GM19099 (cell line): ENCODE results near the gene SEM1.

Experiments used
- POLR2A ChIP-seq: IDR thresholded peaks from 3 replicates; pipeline ENCODE4 v1.6.1; 2011; ENCODE audit warnings: low read depth; ENCODE audit not compliant: insufficient read length; ENCODE audit errors: extremely low read depth

SEM1 gene

DNA sequence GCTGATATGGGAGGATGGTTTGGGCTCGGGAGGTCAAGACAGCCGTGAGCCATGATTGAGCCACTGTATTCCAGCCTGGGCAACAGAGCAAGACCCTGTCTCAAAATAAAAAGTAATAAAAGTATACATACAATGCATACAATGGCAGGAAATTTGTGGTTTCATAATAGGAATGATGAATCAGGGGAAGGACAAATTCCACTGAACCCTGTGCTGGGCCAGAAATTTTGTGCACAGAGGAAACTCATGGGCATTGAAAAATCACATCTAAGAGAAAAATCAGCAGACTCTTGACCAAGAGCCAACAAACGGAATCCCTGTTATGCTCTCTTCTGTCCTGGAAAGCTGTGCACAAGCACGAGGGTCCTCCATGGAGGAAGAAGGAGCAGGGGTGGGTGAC lies 35.1 kb downstream of the SEM1 start:
- no peak for TF ChIP-seq POLR2A

DNA sequence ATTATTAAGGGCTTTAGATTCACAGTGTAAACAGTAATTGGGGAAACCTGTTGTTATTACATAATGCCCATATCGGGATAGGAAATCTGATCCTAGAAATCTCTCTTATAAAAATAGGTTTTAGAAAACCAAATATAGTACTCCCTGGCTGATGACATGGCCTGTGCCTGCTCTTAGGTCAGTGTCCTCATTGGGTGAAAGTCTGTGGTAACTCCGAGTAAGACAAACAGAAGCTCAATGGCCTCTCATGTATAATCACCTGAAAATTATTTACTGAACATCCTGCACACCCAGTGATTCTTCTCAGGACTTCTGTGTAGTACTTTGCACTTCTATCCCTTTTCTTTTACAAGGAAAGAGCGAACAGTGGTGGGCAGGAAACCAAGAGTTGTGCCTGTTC lies 37.8 kb downstream of the SEM1 start:
- TF ChIP-seq POLR2A: no peak

- no peak for TF ChIP-seq POLR2A
Observed at GRCh38 chr7:96670338-96671289, 39.0 kb downstream of the SEM1 start.

GRCh38 chr7:96669812-96670211 lies 39.8 kb downstream of the SEM1 start:
- no peak for TF ChIP-seq POLR2A

- TF ChIP-seq POLR2A: no peak
Observed at GRCh38 chr7:96667026-96667425, 42.6 kb downstream of the SEM1 start.

DNA sequence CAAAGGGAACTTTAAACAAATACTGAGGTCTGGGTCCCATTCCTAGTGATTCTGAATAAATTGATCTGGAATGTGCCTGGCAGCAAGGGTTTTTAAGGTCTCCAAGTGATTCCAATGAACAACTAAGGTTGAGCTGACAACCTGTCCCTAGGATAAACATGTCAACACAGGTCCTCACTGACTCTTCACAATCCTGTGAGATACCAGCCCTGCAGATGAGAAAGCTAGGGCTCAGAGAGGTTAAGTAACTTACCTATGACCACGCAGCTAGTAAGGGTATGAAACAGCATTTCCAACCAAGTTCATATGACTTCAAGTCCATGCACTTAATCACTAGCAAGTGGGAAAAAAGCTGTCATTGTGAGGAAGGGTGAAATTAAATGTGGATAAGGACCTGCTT lies 44.0 kb downstream of the SEM1 start:
- no peak for TF ChIP-seq POLR2A

DNA sequence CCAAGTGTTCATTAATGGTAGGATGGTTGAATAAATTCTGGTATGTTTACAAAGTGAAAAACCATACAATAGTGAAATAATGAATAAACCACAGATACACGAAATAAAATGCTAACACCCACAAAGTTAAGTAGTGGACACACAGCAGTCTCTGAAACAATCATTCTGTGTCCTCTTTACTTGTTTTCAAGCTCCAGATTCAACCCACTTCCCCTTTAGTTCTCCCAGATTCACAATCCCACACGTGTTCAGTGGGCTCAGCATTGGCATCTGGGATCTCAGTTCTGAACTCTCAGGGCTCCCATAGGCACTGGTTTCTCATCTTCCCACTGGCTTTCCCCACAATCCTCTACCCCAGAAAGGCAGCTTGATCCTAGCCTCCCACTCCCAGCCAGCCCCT lies 44.9 kb downstream of the SEM1 start:
- no peak for TF ChIP-seq POLR2A

DNA sequence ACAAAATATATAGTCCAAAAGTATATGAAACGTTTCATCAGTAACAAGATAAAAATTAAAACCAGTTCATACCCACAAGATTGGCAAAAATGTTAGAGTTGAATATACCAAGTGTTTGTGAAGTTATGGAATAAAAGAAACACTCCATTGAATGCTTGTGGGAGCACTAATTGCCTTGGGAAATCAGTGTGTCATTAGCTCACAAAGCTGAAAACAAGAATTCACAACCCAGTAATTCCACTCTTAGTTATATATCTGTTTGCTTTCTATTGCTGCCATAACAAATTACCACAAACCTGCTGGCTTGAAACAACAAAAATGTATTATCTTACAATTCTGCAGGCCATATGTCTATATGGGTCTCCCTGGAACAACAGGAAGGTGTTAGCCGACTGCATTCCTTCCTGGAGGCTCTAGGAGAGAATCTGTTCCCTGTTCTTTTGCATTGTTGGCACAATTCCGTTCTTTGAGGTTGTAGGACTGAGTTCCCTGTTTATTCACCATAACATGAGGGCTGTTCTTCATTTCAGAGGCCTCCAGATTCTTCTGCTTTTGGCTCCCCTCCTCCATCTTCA lies 45.7 kb downstream of the SEM1 start:
- no peak for TF ChIP-seq POLR2A

GRCh38 chr7:96663457-96663856 lies 46.2 kb downstream of the SEM1 start:
- no peak for TF ChIP-seq POLR2A

GRCh38 chr7:96658022-96658412 lies 51.6 kb downstream of the SEM1 start:
- TF ChIP-seq POLR2A: no peak

DNA sequence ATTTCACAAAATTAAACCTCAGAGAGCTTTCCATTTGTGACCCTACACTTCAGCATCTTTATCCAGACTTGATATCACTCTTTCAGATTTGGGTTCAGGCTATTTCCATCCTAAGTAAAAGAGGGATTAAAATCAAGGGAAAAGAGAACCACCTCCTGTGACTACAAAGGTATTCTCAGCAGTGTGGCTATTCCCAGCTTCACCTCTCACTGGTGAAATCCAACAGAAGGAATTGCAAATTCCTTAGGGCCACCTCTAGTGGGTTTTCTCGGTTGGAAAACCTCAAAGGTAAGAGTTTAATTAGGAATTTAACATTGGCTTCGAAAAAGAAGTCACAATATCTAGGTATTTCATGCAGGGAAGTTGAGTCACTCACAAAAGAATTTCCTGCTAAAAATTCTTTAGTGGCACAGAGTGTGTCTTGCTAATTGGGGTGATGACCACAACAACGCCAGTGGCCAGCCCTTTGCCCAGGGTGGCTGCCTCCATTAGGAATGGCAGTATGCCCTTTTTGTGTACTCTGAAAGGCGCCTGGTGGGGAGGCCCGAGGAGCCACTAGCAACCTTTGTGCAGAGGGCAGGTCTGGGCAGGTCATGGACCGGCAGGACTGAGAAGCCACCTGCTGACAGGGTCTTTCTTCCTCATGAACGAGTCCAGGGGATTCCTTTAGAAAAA lies 52.2 kb downstream of the SEM1 start:
- no peak for TF ChIP-seq POLR2A

GRCh38 chr7:96655956-96656355 lies 53.7 kb downstream of the SEM1 start:
- TF ChIP-seq POLR2A: no peak

- no peak for TF ChIP-seq POLR2A
Observed at GRCh38 chr7:96654630-96655188, 54.9 kb downstream of the SEM1 start.

- TF ChIP-seq POLR2A: no peak
Observed at GRCh38 chr7:96649981-96650380, 59.7 kb downstream of the SEM1 start.

- no peak for TF ChIP-seq POLR2A
Observed at GRCh38 chr7:96648784-96649183, 60.9 kb downstream of the SEM1 start.
